Endothelial cell of umbilical vein (primary cell): ENCODE data around the gene TMEM266. TPM values are rescaled to one million over a fixed set of nuclear protein-coding genes. Genes with fewer than 3 reads are reported as not detected.

Experiments
- BruUV-seq: library from RNA; stranded (reverse); fragments of 400-500 nt; replicated peaks from 2 replicates; lab custom pipeline; 2021; lab: Mats Ljungman, UMichigan
- CTCF ChIA-PET: fragments of 300-600, 350-600 bp; sonication (Branson Sonifier 250); formaldehyde crosslinking; loops from one replicate; lab custom pipeline; 2021; ENCODE audit warnings: antibody characterized with exemption, inconsistent platforms; lab: Charles Lee
- POLR2A ChIA-PET: fragments of 300-600, 350-600 bp; sonication (Branson Sonifier 250); formaldehyde crosslinking; loops from one replicate; lab custom pipeline; 2021; ENCODE audit warnings: antibody characterized with exemption, inconsistent platforms; lab: Charles Lee
- DNase-seq: peaks from one replicate; pipeline ENCODE4 v3.0.0-alpha.2; 2011; ENCODE audit warnings: low read depth, low spot score
- FAIRE-seq: peaks from 2 replicates; lab custom pipeline; 2011; peaks lifted over from hg19 to GRCh38; lab: Jason Lieb, UNC
- H2AFZ ChIP-seq: 2 replicates; pipeline ENCODE4 v1.6.0; 2012; ENCODE audit warnings: low read depth, low read length, control low read depth, inconsistent platforms
- H3K27ac ChIP-seq: 2 replicates; pipeline ENCODE4 v1.5.1; 2011; ENCODE audit warnings: low read depth, mild to moderate bottlenecking, control low read depth, low read length, moderate library complexity; ENCODE audit not compliant: insufficient read depth
- H3K27me3 ChIP-seq, 2 experiments: 2 replicates each; pipeline versions ENCODE4 v1.6.0 to v1.6.1; 2011; ENCODE audit warnings: low read length in 2 of 2, mixed read lengths in 1 of 2; ENCODE audit not compliant: control insufficient read depth in 2 of 2, insufficient read depth in 2 of 2
- H3K36me3 ChIP-seq, 2 experiments: 2 replicates in 1 of 2; 3 replicates in 1 of 2; pipeline ENCODE4 v1.5.1; 2011; ENCODE audit warnings: low read length in 2 of 2, mild to moderate bottlenecking in 1 of 2, moderate library complexity in 1 of 2; ENCODE audit not compliant: control insufficient read depth in 2 of 2, insufficient read depth in 2 of 2; ENCODE audit errors: extremely low read depth in 1 of 2
- H3K4me1 ChIP-seq: 3 replicates; pipeline ENCODE4 v1.5.1; 2011; ENCODE audit warnings: mild to moderate bottlenecking, low read length; ENCODE audit not compliant: control insufficient read depth, insufficient read depth; ENCODE audit errors: extremely low read depth
- H3K4me2 ChIP-seq: 2 replicates; pipeline ENCODE4 v1.6.1; 2011; ENCODE audit warnings: low read length, control low read depth, mixed read lengths; ENCODE audit not compliant: insufficient read depth
- H3K4me3 ChIP-seq, 3 experiments: fragments of 200-600 bp in 1 of 3; sonication (generic), shearing (Covaris generic) in 1 of 3; replicated peaks in 1 of 3; 2 replicates each; pipeline ENCODE4 v1.5.1; 2011 to 2016; ENCODE audit warnings: control low read depth in 3 of 3, low read length in 3 of 3, mild to moderate bottlenecking in 2 of 3, inconsistent platforms in 1 of 3, low read depth in 1 of 3, moderate library complexity in 1 of 3; ENCODE audit not compliant: insufficient read depth in 1 of 3
- H3K79me2 ChIP-seq: 2 replicates; pipeline ENCODE4 v1.6.0; 2012; ENCODE audit warnings: low read length, inconsistent platforms; ENCODE audit not compliant: control insufficient read depth, insufficient read depth
- H3K9ac ChIP-seq: replicated peaks from 2 replicates; pipeline ENCODE3; 2011; ENCODE audit warnings: low read length, control low read depth; ENCODE audit not compliant: insufficient read depth; ENCODE audit errors: extremely low read depth
- H3K9me1 ChIP-seq: replicated peaks from 3 replicates; pipeline ENCODE4 v1.6.0; 2011; ENCODE audit warnings: mild to moderate bottlenecking, low read length; ENCODE audit not compliant: control insufficient read depth, insufficient read depth; ENCODE audit errors: extremely low read depth
- H3K9me3 ChIP-seq: replicated peaks from 2 replicates; pipeline ENCODE4 v1.5.1; 2012; ENCODE audit warnings: low read length, inconsistent platforms; ENCODE audit not compliant: control insufficient read depth, insufficient read depth
- H4K20me1 ChIP-seq: replicated peaks from 2 replicates; pipeline ENCODE3; 2011; ENCODE audit warnings: mild to moderate bottlenecking, low read length; ENCODE audit not compliant: control insufficient read depth, insufficient read depth; ENCODE audit errors: extremely low read depth
- EZH2 ChIP-seq: IDR thresholded peaks from 2 replicates; pipeline ENCODE4 v1.6.1; 2012; ENCODE audit warnings: borderline replicate concordance, low read depth, mild to moderate bottlenecking, moderate library complexity, low read length, inconsistent platforms; ENCODE audit not compliant: severe bottlenecking
- FOS ChIP-seq: IDR thresholded peaks from 2 replicates; pipeline ENCODE4 v1.6.1; 2011; ENCODE audit warnings: mild to moderate bottlenecking, low read length, moderate library complexity, borderline replicate concordance; ENCODE audit not compliant: insufficient read depth
- GATA2 ChIP-seq: IDR thresholded peaks from 2 replicates; pipeline ENCODE4 v1.7.0; 2011; ENCODE audit warnings: low read depth, mild to moderate bottlenecking, moderate library complexity, mixed read lengths, low read length; ENCODE audit not compliant: insufficient read length, insufficient read depth
- JUN ChIP-seq: IDR thresholded peaks from 2 replicates; pipeline ENCODE4 v1.6.1; 2011; ENCODE audit warnings: borderline replicate concordance, low read depth; ENCODE audit not compliant: insufficient read length, insufficient read depth
- MYC ChIP-seq: IDR thresholded peaks from one replicate; pipeline ENCODE4 v1.6.1; 2011; ENCODE audit warnings: mild to moderate bottlenecking, low read depth, low read length
- POLR2A ChIP-seq: IDR thresholded peaks from 2 replicates; pipeline ENCODE4 v1.6.1; 2012; ENCODE audit warnings: low read depth, mild to moderate bottlenecking, control low read depth, low read length
- POLR2AphosphoS5 ChIP-seq: IDR thresholded peaks from 2 replicates; pipeline ENCODE4 v1.6.1; 2012; ENCODE audit warnings: low read depth, mild to moderate bottlenecking, control low read depth, low read length, moderate library complexity; ENCODE audit not compliant: insufficient read depth
- dilution Hi-C: fragments of 300-500 bp; cut with MboI; formaldehyde crosslinking; loops from one replicate; pipeline ENCODE4 v1.15.0; 2019; ENCODE audit warnings: low sequenced_read_pairs; ENCODE audit not compliant: extremely low pct_ligation_motif_present
- intact Hi-C: fragments of 100-400 bp; cut with micrococcal nuclease; formaldehyde crosslinking; loops from one replicate; pipeline ENCODE4 v1.10.0; 2022
- polyA plus RNA-seq, 4 experiments: library from polyadenylated mRNA; depleted of rRNA in 3 of 4; stranded (reverse) in 3 of 4; unstranded in 1 of 4; fragments of >200 nt; gene quantifications; 2 replicates each; pipeline versions ENCODE4 v1.2.1 to v1.2.3, GENCODE V29; 2011 to 2012; ENCODE audit warnings: missing spikeins in 1 of 4
- total RNA-seq: library from RNA; stranded (reverse); gene quantifications from 2 replicates; pipeline ENCODE4 v1.2.3, GENCODE V29; 2021
- TF ChIP-seq, protein P1 (sequence below): IDR thresholded peaks from 2 replicates; pipeline ENCODE4 v1.6.1; 2011; ENCODE audit not compliant: insufficient read depth, insufficient read length
- TF ChIP-seq, protein P2 (sequence below), 2 donors: IDR thresholded peaks; 1 replicate in 1 of 2; 2 replicates in 1 of 2; pipeline ENCODE4 v1.5.1; 2011; ENCODE audit warnings: low read length in 2 of 2, mild to moderate bottlenecking in 2 of 2, moderate library complexity in 2 of 2, control low read depth in 1 of 2, inconsistent platforms in 1 of 2, low read depth in 1 of 2; ENCODE audit not compliant: insufficient read depth in 1 of 2; ENCODE audit errors: extremely low read depth in 1 of 2

Gene TMEM266
- total and polyA plus RNA-seq, 2 donors (not counting 3 experiments of a cell fraction or from before 2014, with no cell fraction given), result not detected

DNA sequence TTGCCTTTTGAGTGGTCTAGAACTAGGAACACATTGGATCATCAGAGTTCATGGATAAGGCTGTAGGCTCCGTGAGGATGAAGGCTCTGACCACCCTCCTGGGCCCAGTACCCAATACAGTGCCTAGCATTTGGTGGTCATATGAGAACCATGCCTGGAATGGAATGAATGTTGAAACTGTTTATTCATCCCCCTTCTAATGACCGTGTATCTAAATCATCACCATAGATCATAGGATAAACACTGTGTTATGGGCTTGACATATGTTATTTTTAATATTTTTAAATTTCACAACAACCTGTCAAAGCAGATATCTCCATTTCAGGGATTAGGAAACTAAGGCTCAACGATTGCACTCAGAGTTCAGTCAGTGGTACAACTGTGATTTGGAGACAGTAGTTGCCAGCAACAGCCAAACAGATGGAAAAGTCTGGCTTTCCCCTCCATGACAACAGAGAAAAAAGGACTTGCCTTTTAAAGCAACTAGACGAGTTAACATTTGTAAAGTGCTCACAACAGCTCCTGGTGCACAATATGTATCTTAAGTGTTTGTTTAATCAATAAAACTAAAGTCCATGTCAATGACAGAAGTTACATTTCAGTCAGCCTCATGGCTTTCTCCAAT lies 89.6 kb downstream of the TMEM266 start:
- Histone ChIP-seq H3K36me3 (no peaks in the 10 kb centered on the region), H3K9me1 (no peaks in the 10 kb centered on the region), H3K4me1 (peaks cover 4% of the 10 kb centered on the region), H3K27me3 (peaks cover 11% of the 10 kb centered on the region in 2 experiments), H3K79me2 (no peaks in the 10 kb centered on the region), H3K27ac (no peak overlapping the region), H3K9ac (no peak overlapping the region), H2AFZ (no peak overlapping the region), H3K9me3 (no peaks in the 10 kb centered on the region), H4K20me1 (no peaks in the 10 kb centered on the region), H3K4me2 (no peak overlapping the region), H3K4me3 (no peak overlapping the region)
- ChIA-PET POLR2A (no interaction called here), CTCF (interaction anchor here (0.7 to 5.5 kb wide), 18 partner anchors 9 to 421 kb away, joined by 3 to 84 read pairs (median 6); no protein-coding TSS in a partner anchor)
- dilution Hi-C loops (no loop called here), intact Hi-C loops (loop anchor here (10.0 kb wide), 1 partner anchor 225 kb away; no protein-coding TSS in a partner anchor)
- no peak for FAIRE-seq
- TF ChIP-seq JUN, result no peak
- no peak for TF ChIP-seq MYC
- TF ChIP-seq, protein P1, sequence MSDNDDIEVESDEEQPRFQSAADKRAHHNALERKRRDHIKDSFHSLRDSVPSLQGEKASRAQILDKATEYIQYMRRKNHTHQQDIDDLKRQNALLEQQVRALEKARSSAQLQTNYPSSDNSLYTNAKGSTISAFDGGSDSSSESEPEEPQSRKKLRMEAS, result no peak
- no peak for TF ChIP-seq FOS
- TF ChIP-seq POLR2AphosphoS5, result no peak
- TF ChIP-seq EZH2, result no peak
- no peak for TF ChIP-seq POLR2A
- TF ChIP-seq, protein P2, sequence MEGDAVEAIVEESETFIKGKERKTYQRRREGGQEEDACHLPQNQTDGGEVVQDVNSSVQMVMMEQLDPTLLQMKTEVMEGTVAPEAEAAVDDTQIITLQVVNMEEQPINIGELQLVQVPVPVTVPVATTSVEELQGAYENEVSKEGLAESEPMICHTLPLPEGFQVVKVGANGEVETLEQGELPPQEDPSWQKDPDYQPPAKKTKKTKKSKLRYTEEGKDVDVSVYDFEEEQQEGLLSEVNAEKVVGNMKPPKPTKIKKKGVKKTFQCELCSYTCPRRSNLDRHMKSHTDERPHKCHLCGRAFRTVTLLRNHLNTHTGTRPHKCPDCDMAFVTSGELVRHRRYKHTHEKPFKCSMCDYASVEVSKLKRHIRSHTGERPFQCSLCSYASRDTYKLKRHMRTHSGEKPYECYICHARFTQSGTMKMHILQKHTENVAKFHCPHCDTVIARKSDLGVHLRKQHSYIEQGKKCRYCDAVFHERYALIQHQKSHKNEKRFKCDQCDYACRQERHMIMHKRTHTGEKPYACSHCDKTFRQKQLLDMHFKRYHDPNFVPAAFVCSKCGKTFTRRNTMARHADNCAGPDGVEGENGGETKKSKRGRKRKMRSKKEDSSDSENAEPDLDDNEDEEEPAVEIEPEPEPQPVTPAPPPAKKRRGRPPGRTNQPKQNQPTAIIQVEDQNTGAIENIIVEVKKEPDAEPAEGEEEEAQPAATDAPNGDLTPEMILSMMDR (IDR thresholded peaks at IDR 0.05; ENCODE audit: extremely low read depth in 1 of 2, insufficient read depth in 1 of 2, low read depth in 1 of 2, low read length in 2 of 2), result no peak
- no peak for TF ChIP-seq GATA2
- BruUV-seq, result no TSS peak
- no peak for DNase-seq
